HEK293 (cell line): ENCODE data around the gene NCLN.

Experiments
- CTCF ChIA-PET: fragments of 350-600 bp; formaldehyde crosslinking; extraction: SDS; loops from one replicate; lab custom pipeline; 2021; ENCODE audit warnings: antibody characterized with exemption; lab: Yijun Ruan, JAX
- POLR2A ChIA-PET: fragments of 300-600 bp; formaldehyde crosslinking; extraction: SDS; loops from one replicate; lab custom pipeline; 2020; ENCODE audit warnings: antibody characterized with exemption, inconsistent platforms; lab: Yijun Ruan, JAX
- H3K27ac ChIP-seq: fragments of 200-500 bp; sonication (Bioruptor generic); 2 replicates; pipeline ENCODE4 v1.5.1; 2014; ENCODE audit warnings: low read depth, low read length, control low read depth, inconsistent platforms; ENCODE audit errors: extremely low read depth
- H3K36me3 ChIP-seq, 2 experiments: fragments of 200-500 bp in 1 of 2; sonication (Bioruptor generic) in 1 of 2; 1 replicate in 1 of 2; 2 replicates in 1 of 2; pipeline ENCODE4 v1.5.1; 2014 to 2017; ENCODE audit warnings: inconsistent platforms in 2 of 2, low read length in 2 of 2; ENCODE audit not compliant: control insufficient read depth in 2 of 2, insufficient read depth in 1 of 2
- H3K4me1 ChIP-seq: fragments of 200-500 bp; sonication (Bioruptor generic); 2 replicates; pipeline ENCODE4 v1.5.1; 2014; ENCODE audit warnings: mild to moderate bottlenecking, low read length, inconsistent platforms; ENCODE audit not compliant: control insufficient read depth, insufficient read depth
- H3K4me3 ChIP-seq: 2 replicates; pipeline ENCODE4 v1.5.1; 2011; ENCODE audit warnings: low read depth, mild to moderate bottlenecking, control low read depth, low read length, moderate library complexity
- H3K9me3 ChIP-seq: fragments of 200-500 bp; sonication (Bioruptor generic); 2 replicates; pipeline ENCODE4 v1.5.1; 2014; ENCODE audit warnings: low read depth, low read length, inconsistent platforms; ENCODE audit not compliant: control insufficient read depth, insufficient read depth
- ELK4 ChIP-seq: IDR thresholded peaks from 2 replicates; pipeline ENCODE4 v1.6.1; 2011; ENCODE audit warnings: mild to moderate bottlenecking, low read depth, low read length, borderline replicate concordance
- GLIS1 ChIP-seq: fragments of 450-650 bp; formaldehyde crosslinking; IDR thresholded peaks from 2 replicates; pipeline ENCODE4 v1.5.1; 2016; ENCODE audit warnings: missing biosample characterization, missing genetic modification characterization
- IKZF3 ChIP-seq: fragments of 450-650 bp; IDR thresholded peaks from 2 replicates; pipeline ENCODE4 v1.5.0; 2018; ENCODE audit warnings: missing biosample characterization, mild to moderate bottlenecking, missing genetic modification characterization, moderate library complexity
- KLF1 ChIP-seq: fragments of 450-650 bp; formaldehyde crosslinking; IDR thresholded peaks from 2 replicates; pipeline ENCODE4 v1.5.1; 2016; ENCODE audit warnings: missing biosample characterization, missing genetic modification characterization
- MEIS1 ChIP-seq: sonication (generic); formaldehyde crosslinking; IDR thresholded peaks from 2 replicates; pipeline ENCODE4 v1.8.1; 2022; ENCODE audit warnings: missing genetic modification reagents, mild to moderate bottlenecking, borderline replicate concordance
- PRDM10 ChIP-seq: fragments of 450-650 bp; formaldehyde crosslinking; IDR thresholded peaks from 2 replicates; pipeline ENCODE4 v1.5.1; 2016; ENCODE audit warnings: missing biosample characterization, missing genetic modification characterization
- ZBTB11 ChIP-seq: fragments of 450-650 bp; formaldehyde crosslinking; conservative IDR thresholded peaks from 2 replicates; pipeline ENCODE4 v1.5.1; 2016; ENCODE audit warnings: low read depth, missing biosample characterization, missing genetic modification characterization
- ZFHX2 ChIP-seq: fragments of 450-650 bp; formaldehyde crosslinking; conservative IDR thresholded peaks from 2 replicates; pipeline ENCODE4 v1.5.1; 2016; ENCODE audit warnings: missing biosample characterization, missing genetic modification characterization
- ZFP3 ChIP-seq: fragments of 450-650 bp; formaldehyde crosslinking; IDR thresholded peaks from 2 replicates; pipeline ENCODE4 v1.5.1; 2016; ENCODE audit warnings: low read depth, missing biosample characterization, missing genetic modification characterization
- ZFP41 ChIP-seq: fragments of 450-650 bp; formaldehyde crosslinking; IDR thresholded peaks from 2 replicates; pipeline ENCODE4 v1.5.1; 2016; ENCODE audit warnings: missing biosample characterization, missing genetic modification characterization, borderline replicate concordance
- ZNF112 ChIP-seq: fragments of 450-650 bp; formaldehyde crosslinking; IDR thresholded peaks from 2 replicates; pipeline ENCODE4 v1.5.0; 2017; ENCODE audit warnings: missing biosample characterization, missing genetic modification characterization
- ZNF239 ChIP-seq: fragments of 450-650 bp; formaldehyde crosslinking; IDR thresholded peaks from 2 replicates; pipeline ENCODE4 v1.5.1; 2016; ENCODE audit warnings: missing biosample characterization, missing genetic modification characterization
- ZNF354C ChIP-seq: fragments of 450-650 bp; formaldehyde crosslinking; IDR thresholded peaks from 2 replicates; pipeline ENCODE4 v1.5.1; 2016; ENCODE audit warnings: missing biosample characterization, missing genetic modification characterization, low read depth, borderline replicate concordance
- ZNF404 ChIP-seq: fragments of 450-650 bp; formaldehyde crosslinking; IDR thresholded peaks from 2 replicates; pipeline ENCODE4 v1.5.1; 2017; ENCODE audit warnings: missing biosample characterization, missing genetic modification characterization
- ZNF449 ChIP-seq: fragments of 450-650 bp; formaldehyde crosslinking; IDR thresholded peaks from 2 replicates; pipeline ENCODE4 v1.5.1; 2017; ENCODE audit warnings: missing biosample characterization, mild to moderate bottlenecking, missing genetic modification characterization, moderate library complexity
- ZNF596 ChIP-seq: fragments of 450-650 bp; IDR thresholded peaks from 2 replicates; pipeline ENCODE4 v1.5.0; 2018; ENCODE audit warnings: missing biosample characterization, mild to moderate bottlenecking, missing genetic modification characterization, moderate library complexity
- ZNF600 ChIP-seq: fragments of 450-650 bp; formaldehyde crosslinking; IDR thresholded peaks from 2 replicates; pipeline ENCODE4 v1.5.1; 2016; ENCODE audit warnings: missing biosample characterization, missing genetic modification characterization
- ZNF626 ChIP-seq: fragments of 450-650 bp; sonication (Bioruptor Pico); formaldehyde crosslinking; IDR thresholded peaks from 2 replicates; pipeline ENCODE4 v1.5.1; 2018; ENCODE audit warnings: missing biosample characterization, missing genetic modification characterization, inconsistent platforms
- ZNF677 ChIP-seq: fragments of 450-650 bp; IDR thresholded peaks from 2 replicates; pipeline ENCODE4 v1.5.0; 2018; ENCODE audit warnings: missing biosample characterization, mild to moderate bottlenecking, missing genetic modification characterization, moderate library complexity
- ZNF701 ChIP-seq: fragments of 450-650 bp; formaldehyde crosslinking; IDR thresholded peaks from 2 replicates; pipeline ENCODE4 v1.5.1; 2016; ENCODE audit warnings: missing biosample characterization, missing genetic modification characterization
- ZSCAN30 ChIP-seq: fragments of 450-650 bp; IDR thresholded peaks from 2 replicates; pipeline ENCODE4 v1.5.1; 2018; ENCODE audit warnings: missing biosample characterization, mild to moderate bottlenecking, missing genetic modification characterization, moderate library complexity
- ZSCAN4 ChIP-seq: fragments of 450-650 bp; formaldehyde crosslinking; IDR thresholded peaks from 2 replicates; pipeline ENCODE4 v1.5.1; 2017; ENCODE audit warnings: missing biosample characterization, missing genetic modification characterization

Gene NCLN

GRCh38 chr19:3192684-3193083, 7.0 kb downstream of the NCLN start (continued):
- TF ChIP-seq ZNF449 (tag by site-specific recombination) = no peak
- no peak for TF ChIP-seq ZFP41
- TF ChIP-seq ZFP3 (tag by site-specific recombination) = no peak

- Histone ChIP-seq H3K4me1 (no peaks in the 10 kb centered on the region), H3K36me3 (peaks cover 0 to 57% of the 10 kb centered on the region in 2 experiments; a peak in 2 of 3 replicates), H3K27ac (no peak overlapping the region), H3K4me3 (no peak overlapping the region), H3K9me3 (no peaks in the 10 kb centered on the region)
- POLR2A ChIA-PET = no interaction called here
- CTCF ChIA-PET = interaction anchor here (0.6 to 0.7 kb wide), 2 partner anchors 120 to 1434 kb away, joined by 3 read pairs; no protein-coding TSS in a partner anchor
- TF ChIP-seq ZNF626 (tag by site-specific recombination) (no peak), ZNF701 (no peak), ZBTB11 (no peak), KLF1 (tag by site-specific recombination) (peak; percentile 86), ZNF354C (tag by site-specific recombination) (no peak), ZNF404 (tag by site-specific recombination) (no peak), ZSCAN4 (tag by site-specific recombination) (no peak), ZFHX2 (peak; percentile 49), MEIS1 (CRISPR knock-in tag) (no peak), ZNF677 (tag by site-specific recombination) (no peak), IKZF3 (no peak), PRDM10 (tag by site-specific recombination) (no peak), ZNF112 (no peak), ELK4 (no peak), ZNF600 (tag by site-specific recombination) (no peak), GLIS1 (tag by site-specific recombination) (0 out of 2 replicates have a peak, but pooled peaks have one; percentile 39), ZNF596 (no peak), ZSCAN30 (tag by site-specific recombination) (no peak), ZNF239 (tag by site-specific recombination) (no peak)
Observed at GRCh38 chr19:3193256-3194105, 7.8 kb downstream of the NCLN start.
